Measurements from ENCODE around the gene LARP1.

The LARP1 gene

DNA sequence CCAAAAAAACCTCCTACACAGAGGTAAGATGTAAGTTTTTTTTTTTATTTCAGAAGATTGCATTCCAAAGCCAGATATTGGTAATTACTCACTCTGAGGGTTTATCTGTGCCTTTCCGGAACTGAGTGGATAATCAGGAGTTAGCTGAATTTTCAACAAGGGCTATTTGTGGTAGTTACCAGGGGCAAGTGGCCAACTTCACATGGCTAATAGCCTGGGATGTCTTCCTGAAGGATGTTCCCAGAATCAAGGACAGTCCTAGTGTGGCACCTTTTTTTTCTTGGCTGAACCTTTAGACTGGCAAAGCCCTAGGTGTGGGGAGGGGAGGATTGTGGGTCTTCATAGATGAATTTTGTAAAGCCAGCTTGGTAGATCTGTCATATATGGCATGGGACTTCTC, 7.1 kb downstream of the LARP1 start:
- no peak for DNase-seq (ENCODE audit: low read depth)

DNA sequence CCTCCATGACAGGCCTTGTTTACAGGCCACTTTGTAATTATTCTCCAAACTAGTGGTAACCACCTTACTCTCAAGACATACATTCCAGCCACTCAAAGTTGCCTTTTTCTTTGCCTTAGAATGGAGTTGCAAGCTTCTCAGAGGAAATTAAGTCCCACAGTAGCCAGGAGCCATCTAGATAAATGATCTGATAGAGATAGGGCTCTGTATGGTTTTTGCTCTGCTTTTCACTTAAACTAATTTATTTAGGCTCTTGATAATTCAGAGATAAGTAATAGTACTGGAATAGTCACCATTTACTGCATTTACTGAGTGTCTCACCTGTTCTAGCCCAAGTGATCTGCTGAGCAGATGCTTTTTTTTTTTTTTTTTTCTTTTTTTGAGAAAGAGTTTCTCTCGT, 7.5 kb downstream of the LARP1 start:
- no peak for DNase-seq (ENCODE audit: low read depth)

- no peak for DNase-seq (ENCODE audit: low read depth)
Observed at GRCh38 chr5:154764967-154765366, 9.8 kb downstream of the LARP1 start.

DNA sequence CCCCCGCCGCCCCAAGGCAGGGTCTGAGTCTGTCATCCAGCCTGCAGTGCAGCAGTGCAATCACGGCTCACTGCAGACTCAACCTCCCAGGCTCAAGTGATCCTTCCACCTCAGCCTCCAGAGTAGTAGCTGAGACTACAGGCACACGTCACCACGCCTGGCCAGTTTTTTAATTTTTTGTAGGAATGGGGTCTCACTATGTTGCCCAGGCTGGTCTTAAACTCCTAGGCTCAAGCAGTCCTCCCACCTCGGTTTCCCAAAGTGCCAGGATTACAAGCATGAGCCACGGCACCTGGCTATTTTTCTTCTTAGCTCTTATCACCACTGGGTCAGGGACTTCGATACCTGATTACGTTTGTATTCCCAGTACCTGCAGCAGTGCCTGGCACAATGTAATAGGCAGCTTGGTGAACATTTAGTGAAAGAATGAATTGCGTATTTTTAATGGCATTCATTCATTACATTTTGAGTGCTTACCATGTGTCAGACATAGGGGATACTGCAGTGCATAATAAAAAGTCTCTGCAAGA, 10.3 kb downstream of the LARP1 start:
- DNase-seq (ENCODE audit: low read depth) = no peak

DNA sequence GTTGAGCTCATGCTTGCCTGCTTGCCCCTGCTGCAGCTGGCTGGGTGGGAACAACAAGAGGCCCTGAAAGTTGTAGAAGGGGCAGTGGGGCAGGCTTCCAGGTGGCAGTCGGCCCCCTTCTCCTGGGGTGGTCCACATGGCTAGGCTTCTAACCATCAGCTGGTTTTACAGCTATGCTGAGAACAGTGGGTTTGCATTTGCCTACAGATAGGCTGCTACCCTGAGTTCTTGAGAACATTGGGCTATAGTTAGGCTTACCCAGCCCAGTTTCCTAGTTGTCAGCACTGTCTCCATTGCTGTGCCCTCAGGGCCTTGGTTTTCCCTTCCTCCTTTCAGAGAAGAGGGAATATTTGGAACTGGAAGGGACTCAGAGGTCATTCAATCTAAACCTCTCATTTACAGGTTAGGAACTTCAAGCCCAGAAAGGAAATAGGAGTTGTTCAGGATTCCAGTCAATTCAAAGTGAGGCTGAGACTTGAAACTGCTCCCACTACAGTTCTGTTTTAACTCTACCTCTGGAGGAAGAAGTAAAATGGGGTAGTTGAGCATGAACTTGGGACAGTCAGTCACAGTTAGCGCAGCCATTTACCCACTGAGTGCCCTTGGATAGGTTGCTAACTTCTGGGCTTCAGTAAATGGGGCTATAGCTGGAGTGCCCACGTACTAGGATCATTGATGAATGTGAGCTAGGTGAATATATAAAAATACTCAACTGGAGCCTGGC, 11.5 kb downstream of the LARP1 start:
- no peak for DNase-seq (ENCODE audit: low read depth)

DNA sequence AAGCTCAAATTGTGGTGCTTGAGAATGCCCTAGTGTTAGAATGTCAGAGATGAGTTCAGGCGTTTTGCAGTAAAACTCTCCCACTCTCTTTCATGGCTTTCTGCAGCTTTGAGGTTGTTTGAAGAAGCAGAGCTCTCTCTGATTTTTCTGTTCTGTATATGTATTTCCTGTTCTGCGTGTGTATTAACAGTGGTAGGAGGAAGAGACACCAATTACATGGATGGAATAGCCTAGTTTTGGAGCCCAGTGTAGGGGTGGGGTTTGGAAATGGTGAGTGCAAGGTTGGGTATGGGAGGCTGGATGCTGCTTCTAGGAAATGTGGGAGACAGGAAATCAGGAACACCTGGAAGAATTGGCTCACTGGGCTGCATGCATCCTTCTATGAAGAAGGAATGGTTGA, 12.4 kb downstream of the LARP1 start:
- no peak for DNase-seq (ENCODE audit: low read depth)

GRCh38 chr5:154768207-154768606, 13.0 kb downstream of the LARP1 start:
- DNase-seq (ENCODE audit: low read depth) = no peak

GRCh38 chr5:154770111-154770510, 14.9 kb downstream of the LARP1 start:
- DNase-seq (ENCODE audit: low read depth) = no peak

- DNase-seq (ENCODE audit: low read depth) = peak; percentile 91
Observed at GRCh38 chr5:154771383-154771901, 16.3 kb downstream of the LARP1 start.

GRCh38 chr5:154773326-154773725, 18.1 kb downstream of the LARP1 start:
- no peak for DNase-seq (ENCODE audit: low read depth)

- DNase-seq (ENCODE audit: low read depth) = peak; percentile 40
Observed at GRCh38 chr5:154776167-154776566, 21.0 kb downstream of the LARP1 start.

DNA sequence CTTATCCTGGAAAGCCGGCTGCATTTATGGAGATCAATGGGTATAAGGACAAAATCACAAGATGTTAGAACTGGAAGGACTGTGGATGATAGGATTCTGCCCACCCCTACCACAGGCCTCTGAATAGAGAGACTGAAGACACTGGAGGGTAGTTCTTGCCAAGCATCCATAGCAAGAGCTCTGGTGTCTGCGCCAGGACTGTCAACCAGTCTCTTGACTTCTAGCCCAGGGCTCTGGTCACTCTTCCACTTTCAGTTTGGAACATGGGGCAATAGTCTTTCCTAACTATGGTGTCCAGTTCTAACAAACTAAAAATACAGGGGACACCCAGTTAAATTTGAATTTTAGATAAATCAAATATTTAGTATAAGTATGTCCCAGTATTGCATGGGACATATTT, 23.4 kb downstream of the LARP1 start:
- DNase-seq (ENCODE audit: low read depth) = no peak

- DNase-seq (ENCODE audit: low read depth) = peak; percentile 89
Observed at GRCh38 chr5:154779105-154779504, 23.9 kb downstream of the LARP1 start.

DNA sequence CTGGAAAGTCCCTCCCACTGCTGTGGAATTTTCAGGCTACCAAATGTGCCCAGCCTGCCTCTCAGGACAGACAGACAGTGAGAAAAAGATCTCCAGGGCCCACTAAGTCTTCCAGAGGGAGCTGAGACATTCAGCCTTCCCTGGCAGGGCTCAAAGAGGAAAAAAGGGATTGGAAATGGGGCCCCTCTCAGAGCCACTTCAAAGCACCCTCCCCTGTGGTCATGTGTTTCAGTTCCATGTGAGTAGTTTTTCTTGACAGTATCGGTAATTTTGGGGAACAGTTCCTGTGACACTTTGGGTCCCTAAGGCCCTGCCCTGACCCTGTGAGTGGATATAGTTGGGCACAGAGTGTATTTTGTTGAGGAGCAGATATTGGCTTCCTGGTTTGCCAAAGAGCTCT, 25.0 kb downstream of the LARP1 start:
- DNase-seq (ENCODE audit: low read depth) = no peak

GRCh38 chr5:154782326-154782725, 27.1 kb downstream of the LARP1 start:
- no peak for DNase-seq (ENCODE audit: low read depth)

GRCh38 chr5:154782812-154783592, 27.8 kb downstream of the LARP1 start:
- DNase-seq (ENCODE audit: low read depth) = no peak

GRCh38 chr5:154783774-154784460, 28.7 kb downstream of the LARP1 start:
- peak; percentile 50 for DNase-seq (ENCODE audit: low read depth)

DNA sequence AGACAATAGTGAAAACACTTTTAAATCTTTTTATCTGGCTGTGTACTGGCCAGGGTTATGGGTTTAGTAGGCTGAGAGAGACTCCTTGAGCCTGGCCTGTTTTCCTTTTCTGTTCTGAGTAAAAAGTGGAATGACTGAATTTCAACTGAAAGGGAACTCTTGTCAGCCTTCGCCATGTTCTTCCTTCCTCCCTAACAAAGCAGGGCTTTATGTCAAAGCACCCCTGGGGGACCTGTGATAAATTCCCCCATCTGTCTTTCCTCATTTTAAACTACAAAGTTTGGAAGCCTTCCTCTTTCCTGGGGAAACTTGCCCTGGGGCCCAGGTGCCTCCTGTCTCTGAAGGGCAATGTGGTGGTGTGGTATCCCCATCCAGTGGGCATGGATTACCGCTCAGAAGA, 29.7 kb downstream of the LARP1 start:
- no peak for DNase-seq (ENCODE audit: low read depth)

DNA sequence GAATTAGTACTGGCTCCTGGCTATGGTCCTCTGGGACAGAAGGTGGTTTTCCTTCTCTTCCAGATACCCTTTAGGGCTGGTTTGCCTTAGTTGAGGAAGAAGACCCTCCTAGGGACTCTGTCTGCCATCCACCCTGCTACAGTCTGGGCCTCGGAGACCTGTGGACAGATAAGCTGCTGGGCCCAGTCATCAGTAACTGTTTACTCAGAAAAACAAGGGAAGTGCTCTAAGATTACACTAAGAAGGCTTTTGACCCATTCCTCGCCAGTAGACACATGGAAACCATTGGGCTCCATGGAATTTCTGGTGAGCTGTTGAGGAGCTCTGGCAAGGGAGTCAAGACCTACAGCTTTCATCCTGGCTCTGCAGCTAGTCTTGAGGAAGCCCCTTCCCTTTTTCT, 31.2 kb downstream of the LARP1 start:
- peak; percentile 61 for DNase-seq (ENCODE audit: low read depth)

DNA sequence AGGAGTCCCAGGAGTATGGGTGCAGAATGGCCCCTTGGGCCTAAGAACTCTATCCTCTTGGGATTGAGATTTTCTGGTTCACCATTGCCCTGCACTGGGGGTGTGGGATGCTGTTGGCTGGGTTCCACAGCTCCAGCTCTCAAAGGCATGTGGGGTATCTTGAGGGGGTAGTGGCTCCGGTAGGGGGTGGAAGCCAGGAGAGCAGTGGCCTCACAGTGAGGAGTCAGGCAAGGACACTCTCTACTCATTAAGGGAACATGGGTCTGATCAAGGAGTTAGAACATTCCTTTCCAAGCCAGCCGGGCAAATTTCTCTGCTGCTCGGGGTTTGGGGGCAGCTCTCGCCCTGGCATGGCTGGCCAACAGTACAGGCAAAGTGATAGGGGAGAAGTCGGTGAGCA, 33.0 kb downstream of the LARP1 start:
- no peak for DNase-seq (ENCODE audit: low read depth)

DNA sequence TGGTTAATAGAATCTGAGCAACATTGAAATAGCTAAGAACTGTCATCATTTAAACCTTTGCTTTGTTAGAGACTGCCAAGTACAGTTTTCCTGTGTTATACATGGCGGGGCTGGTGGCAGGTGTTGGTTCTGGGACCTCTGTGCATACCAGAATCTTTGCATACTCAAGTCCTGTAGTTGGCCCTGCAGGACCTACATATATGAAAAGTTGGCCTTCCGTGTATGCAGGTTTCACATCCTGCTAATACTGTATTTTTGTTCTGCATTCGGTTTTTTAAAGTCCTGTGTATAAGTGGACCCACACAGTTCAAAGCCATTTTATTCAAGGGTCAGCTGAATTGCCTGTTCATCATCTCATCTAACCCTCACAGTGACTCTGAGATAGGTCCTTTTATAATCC, 36.4 kb downstream of the LARP1 start:
- no peak for DNase-seq (ENCODE audit: low read depth)
